Activated CD8-positive, alpha-beta memory T cell treated with anti-CD3 and anti-CD28 coated beads, Interleukin-2, amount 50 U/mL, for 24 hours (primary cell): ENCODE data around the gene TNS4.
"Not testable (repeated sequence)": the region's sequence is repeated elsewhere in the genome, so short reads cannot be mapped to it uniquely, and the experiment has no call there.

Experiments used
- DNase-seq: peaks from one replicate; pipeline ENCODE4 v3.0.0-alpha.2; 2020; ENCODE audit errors: extremely low read depth

TNS4 gene, protein sequence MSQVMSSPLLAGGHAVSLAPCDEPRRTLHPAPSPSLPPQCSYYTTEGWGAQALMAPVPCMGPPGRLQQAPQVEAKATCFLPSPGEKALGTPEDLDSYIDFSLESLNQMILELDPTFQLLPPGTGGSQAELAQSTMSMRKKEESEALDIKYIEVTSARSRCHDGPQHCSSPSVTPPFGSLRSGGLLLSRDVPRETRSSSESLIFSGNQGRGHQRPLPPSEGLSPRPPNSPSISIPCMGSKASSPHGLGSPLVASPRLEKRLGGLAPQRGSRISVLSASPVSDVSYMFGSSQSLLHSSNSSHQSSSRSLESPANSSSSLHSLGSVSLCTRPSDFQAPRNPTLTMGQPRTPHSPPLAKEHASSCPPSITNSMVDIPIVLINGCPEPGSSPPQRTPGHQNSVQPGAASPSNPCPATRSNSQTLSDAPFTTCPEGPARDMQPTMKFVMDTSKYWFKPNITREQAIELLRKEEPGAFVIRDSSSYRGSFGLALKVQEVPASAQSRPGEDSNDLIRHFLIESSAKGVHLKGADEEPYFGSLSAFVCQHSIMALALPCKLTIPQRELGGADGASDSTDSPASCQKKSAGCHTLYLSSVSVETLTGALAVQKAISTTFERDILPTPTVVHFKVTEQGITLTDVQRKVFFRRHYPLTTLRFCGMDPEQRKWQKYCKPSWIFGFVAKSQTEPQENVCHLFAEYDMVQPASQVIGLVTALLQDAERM

DNA sequence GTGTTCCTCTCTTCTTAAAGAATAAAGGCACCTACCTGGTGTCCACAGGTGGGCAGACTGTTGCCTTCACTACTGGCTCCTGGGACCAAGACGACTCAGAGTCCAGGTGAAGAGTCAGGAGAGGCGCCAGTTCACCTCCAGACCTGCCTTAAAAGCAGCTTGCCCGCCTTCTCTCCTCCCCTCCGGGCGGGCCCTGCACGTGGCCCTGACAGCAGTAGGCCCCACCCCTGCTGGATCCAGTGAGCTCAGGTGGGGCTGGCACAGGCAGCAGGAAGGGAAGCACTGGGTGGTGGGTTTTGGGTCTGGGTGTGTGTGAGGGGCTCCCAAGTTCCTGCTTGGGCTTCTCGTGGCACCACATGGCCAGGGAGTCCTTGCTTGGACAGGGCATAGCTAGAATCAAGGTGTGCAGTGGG lies at the start of gene TNS4:
TNS4 (minus strand) TSS at position 125 of the 413 bp plus-strand sequence. CDS start 5,198 bp downstream, outside the sequence.
- DNase-seq, result no peak

DNA sequence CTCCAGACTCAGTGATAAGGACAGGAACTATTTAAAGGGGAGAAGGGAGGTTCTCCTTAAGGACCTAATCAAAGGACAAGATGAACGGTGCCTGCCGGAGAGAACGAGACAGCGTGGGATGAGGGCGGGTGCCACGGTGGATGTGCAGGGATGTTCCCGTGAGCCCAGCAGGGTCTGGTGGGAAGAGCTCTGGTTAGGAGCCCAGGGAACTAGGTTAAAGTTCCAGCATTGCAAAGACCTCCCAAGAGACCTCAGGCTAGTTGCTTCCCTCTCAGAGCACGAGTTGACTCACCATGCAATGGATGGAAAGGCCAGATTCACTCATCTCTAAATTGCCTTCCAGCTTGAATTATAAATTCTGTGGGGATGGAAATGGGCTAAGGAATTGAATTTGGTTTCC lies 49.2 kb upstream of the TNS4 start:
- DNase-seq, result no peak

DNA sequence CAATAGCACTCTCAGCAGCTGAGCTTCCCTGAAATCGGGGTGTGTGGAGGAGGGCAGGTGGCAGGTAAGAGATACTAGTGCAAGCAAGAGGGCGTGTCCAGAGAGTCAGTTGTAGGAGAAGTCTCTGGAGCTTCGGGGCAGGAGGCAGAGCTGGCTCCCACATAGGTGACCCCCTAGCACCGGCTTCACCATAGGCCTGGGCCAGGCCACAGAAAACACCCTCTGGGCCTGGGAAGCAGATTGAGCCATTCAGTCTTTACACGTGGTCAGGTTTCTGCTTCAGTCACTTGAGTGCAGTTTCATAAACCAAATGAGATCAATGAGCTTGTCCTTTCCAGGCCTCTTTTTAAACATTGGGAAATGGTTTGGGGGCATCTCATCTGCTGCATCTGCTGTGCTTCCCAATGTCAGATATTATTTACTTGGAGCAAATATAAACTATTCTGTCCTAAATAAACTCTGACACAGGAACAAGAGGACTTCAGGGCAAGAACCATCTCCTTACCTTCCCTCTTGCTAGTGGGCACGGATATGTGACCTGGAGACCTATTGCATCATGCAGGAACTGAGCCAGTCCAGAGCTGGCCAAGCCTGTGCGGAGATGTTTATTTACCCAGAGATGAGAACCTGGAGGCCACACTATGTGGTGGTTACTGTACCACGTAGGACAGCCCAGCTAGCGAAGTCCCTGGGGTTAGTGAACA lies 47.7 kb upstream of the TNS4 start:
- no peak for DNase-seq

DNA sequence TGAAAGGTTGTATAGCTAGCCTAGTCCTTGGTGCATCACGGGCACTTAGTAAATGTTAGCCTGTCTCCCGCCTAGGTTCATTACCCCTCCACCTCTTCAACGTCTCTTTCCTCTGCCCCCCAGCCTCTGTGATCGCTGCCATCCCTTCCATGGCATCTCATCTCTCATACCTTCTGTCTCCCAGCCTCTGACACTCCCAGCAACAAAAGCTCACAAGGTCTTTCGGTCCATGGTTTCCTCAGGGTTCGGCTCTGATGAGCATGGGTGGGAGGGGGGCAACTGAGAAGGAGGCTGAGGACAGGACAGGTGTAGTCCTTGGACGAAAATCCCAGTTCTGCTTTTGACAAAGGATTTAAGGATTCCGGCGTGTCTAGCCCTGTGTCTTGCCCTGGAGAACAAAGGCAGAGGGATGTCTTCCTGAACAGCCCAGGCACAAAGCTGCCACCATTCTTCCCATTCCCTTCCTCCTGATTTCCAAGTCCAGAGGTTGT lies 47.1 kb upstream of the TNS4 start:
- no peak for DNase-seq

DNA sequence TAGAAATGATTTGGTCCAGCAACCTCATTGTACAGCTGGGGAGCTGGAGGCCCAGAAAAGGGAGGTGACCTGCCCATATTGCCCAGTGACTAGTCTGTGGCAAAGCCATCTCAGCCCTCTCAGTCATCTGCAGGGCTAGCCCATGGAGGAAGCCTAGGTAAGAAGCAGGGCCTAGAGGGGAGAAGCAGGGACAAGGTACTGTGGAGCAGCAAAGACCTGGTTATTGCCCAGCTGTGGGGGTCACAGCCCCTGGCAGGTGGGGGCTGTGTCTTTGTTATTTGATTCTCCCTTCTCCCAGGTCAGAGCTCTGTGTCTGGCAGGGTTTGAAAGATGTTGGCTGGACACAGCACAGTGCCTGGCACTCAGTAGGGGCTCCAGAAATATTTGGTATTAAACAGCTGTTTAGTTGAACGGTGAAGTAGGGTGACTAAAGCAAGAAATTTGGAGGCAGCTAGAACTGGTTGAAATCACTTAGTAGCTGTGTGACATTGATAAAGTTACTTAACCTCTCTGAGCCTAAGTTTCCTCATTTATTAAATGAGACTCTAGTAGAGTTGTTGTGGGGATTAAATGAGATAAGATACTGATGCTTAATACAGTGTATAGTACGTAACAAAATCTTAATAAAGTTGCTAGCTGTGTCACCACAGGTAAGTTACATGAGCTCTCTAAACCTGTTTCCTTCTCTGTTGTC lies 46.5 kb upstream of the TNS4 start:
- DNase-seq, result no peak

DNA sequence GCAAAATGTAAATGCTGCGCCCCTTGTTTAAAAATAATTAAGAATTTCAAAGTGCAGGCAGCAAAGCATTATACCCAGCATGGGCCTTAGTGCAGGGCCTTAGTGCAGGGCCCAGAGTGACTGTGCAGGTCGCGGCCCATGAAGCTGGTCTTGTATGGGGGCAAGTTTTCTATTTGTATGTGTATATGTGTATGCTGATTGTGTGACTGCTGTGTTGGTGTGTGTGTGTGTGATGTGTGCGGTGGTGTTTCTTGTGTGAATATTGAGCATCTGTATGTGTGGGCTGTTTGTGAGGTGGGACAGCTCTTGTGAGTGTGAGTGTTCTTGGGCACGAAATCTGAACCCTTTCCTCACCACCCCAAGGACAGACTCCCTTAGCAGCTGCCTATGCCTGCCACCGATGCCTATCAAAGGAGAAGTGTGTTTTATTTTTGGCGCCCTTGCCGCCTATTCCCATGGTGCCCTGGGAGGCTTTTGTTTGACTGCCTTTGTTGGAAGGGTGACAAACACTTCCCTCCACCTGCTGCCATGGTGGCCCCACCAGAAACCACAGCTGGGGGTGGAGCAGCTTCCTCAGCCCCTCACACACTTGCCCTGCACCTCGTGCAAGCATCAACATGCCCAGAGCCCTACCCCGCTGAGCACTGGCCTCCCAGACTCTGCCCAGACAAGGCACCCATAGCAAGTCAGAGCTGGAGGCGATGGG lies 45.8 kb upstream of the TNS4 start:
- peak; percentile 40 for DNase-seq

DNA sequence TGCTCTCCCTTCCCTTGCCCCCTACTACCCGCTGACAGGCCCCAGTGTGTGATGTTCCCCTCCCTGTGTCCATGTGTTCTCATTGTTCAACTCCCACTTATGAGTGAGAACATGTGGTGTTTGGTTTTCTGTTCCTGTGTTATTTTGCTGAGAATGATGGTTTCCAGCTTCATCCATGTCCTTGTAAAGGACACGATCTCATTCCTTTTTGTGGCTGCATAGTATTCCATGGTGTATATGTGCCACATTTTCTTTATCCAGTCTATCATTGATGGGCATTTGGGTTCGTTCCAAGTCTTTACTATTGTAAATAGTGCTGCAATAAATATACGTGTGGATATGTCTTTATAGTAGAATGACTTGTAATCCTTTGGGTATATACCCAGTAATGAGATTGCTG lies 45.1 kb upstream of the TNS4 start:
- not testable (repeated sequence) for DNase-seq

DNA sequence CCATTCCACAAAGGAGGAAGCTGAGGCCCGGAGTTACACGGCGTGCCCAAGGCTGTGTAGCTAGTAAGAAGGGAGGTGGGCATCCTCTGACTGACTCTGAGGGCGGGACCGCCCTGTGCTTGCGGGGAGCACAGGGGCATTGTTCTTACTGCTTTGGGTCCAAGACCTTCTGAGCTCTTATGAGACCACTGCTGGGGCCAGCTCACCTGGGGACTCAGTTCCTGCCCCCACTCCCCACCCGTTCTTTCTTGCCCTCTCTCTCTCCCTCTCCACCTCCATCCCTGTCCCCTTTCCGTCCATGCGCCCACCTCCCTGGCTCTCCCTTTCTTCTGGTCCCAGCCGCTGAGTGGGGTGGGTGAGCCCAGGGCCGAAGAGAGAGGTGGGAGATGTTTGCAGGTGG lies 44.2 kb upstream of the TNS4 start:
- no peak for DNase-seq

DNA sequence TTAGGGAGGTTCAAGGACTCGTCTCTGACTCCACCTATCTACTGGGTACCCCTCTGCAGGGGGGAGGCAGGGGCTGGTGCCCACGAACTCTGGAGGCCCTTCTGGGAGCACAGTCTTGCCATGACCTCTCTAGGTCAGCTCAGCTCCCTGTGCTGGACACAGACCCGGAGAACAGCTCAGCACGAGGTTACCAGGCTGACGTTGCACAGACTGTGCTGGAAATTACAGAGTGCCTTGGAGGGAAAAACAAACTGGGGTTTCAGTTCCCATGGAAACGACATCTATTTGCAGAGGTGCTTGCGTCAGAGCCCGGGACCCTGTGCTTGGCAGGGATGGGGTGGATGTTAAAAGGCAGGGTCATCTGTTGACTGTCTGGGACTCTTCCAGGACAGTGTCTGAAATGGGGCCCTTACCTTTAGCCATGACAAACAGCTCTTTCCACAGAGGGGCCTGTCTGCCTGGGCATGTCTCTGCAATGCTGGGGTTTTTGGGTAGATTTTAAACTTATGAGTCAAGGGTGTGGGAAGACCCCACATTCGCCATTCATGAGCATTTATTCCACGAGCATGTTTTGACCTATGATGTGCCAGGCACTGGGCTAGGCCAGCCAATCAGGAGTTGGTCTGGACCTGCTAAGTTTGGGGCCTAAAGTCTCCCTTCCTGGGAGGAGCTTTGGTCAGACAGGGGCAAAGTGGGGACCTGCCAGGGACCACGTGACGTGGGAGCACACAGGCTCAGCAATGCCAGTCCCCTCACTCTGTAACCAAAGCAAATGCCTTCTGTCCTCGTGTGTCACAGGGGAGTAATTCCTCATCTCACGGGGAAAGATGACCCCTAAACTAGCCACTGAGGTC lies 41.4 kb upstream of the TNS4 start:
- DNase-seq, result no peak

DNA sequence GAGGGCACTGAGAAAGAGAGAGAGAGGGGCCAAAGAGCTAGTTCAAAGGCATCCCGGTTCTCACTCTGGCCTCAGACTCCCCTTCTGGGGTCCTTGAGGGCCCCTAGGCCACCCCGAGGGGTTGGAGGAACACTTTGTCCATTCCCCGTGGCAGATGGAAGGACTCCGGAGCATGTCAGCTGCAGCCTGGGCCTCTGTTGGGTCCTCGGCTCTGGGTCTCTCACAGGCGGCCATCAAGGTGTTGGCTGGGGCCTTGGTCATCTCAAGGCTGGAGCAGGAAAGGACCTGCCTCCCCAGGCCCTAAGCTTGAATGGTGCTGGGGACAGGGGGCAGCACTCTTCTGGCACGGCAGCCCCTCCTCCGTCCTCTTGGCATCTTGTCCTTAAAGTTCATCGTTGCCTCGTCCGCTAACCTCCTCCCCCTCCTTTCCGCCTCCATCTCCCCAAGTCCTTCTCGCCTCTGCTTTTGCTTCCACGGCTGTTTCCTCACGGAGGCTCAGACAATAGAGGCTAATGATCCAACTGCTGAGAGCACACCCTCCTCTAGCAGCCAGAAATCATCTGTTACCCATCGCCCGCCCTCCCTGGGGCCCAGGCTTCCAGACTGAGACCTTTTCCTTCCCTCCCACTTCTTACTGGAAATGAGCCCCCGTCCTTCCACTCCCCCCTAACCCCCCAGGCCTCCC lies 40.6 kb upstream of the TNS4 start:
- DNase-seq, result no peak

DNA sequence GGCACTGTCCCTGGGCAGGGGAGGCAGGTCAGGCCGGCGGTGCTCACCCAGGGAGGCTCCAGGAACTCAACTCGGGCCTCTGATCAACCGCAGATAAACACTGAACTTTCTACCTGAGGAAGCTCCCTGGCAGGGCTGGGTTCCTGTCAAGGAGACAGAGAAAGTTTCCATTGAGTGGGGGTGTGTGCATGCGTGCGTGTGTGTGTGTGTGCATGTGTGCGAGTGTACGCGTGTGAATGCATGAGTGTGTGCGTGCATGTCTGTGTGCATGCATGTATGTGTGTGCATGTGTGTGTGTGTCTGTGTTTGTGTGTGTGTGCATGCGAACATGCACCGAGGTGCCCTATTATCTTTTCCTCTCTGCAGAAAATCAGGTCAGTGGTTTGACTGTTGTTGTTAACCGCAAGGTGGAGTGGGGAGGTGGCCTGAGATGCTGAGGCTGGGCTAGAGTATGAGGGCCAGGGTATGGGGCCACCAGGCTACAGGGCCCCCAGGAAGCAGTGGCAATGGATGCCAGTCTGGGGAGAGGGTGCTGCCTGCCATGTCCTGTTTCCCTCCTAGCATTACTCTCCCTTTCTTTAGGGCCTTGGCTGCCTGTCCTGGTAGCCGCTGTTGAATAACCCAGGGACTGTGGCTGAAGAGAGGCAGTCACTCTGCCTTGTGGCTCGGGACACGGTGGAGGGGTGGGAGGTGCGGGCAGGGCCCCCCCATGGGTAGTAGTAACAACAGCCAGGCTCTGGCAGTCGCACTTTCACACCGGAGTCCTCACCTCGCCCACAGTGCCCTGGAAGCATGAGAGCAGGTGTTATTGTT lies 39.8 kb upstream of the TNS4 start:
- DNase-seq, result peak; percentile 37

DNA sequence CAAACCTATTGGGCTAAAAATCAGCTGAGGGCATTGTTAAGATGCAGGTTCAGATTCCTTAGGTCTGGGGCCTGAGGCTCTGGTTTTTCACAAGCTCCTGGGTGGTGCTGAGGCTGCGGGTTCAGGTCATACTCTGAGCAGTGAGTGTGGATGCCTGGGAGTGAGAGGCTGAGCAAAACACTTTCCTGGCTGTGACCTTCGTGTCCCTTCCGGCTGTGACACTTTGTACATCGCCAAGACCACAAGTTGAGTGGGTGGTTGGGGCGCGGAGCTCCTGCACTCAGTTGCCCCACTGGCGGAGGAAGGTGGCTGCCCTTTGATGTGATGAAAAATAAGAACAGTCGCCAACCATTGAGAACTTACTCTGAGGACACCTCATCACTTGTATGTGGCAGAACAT lies 39.0 kb upstream of the TNS4 start:
- no peak for DNase-seq

DNA sequence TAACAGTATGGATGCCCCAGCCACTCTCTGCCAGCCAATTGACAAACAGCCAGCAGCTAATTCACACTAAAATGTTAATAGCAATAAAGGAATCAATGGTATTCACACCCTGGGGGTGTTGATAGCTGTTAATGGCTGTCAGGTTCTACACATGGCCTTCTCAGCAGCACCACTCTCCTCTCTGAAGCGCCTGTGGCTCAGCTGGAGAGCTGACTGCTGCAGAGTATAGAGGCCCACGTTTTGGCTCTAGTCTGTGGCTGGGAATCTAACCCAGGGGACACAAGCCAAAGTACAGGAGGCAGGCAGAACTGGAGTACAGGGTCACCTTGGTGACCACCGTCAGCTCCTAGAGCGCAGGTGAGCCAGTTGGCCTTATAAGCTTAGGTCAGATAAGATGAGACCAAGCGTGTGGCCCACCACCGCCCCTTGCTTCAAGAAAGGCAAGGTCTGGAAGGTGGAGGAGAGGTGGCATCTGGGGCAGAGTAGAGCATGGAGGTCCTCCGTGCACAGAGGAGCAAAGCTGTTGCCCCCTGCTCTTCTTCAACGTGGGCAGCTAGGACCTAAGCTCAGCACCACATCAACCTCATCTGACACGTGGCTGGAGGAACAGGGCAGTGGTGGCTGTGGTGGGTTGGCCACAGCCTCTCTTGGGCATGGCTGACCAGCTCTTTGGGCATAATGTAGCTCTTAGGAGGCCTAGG lies 38.4 kb upstream of the TNS4 start:
- DNase-seq, result no peak

DNA sequence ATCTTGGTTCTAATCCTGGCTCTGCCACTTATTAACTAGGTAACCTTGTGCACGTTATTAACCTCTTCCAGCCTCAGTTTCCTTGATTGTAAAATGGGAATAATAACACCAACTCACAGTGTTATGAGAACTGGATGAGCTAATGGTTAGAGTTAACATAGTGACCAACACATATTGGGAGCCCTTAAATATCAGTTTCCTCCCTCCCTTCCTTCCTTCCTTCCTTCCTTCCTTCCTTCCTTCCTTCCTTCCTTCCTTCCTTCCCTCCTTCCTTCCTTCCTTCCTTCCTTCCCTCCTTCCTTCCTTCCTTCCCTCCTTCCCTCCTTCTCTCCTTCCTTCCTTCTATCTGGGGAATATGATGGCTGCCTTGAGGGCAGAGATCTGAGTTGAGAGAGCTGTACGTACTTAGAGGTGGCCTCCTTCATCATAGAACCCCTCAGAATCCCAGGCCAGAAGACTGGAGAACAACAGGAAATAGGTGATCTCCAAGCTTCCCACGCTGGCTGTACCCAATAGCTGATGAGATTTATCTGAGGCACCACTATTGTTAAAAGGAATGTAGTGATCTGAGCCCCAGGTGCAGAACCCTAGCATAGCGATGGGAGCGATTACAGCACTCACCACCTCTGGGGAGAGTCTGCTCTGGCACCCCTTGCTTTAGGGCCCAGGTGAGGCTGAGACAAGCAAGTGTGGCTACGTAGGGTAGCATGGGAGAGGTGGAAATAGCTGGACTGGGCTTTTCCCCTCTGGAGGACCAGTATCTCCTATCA lies 37.7 kb upstream of the TNS4 start:
- DNase-seq, result no peak

DNA sequence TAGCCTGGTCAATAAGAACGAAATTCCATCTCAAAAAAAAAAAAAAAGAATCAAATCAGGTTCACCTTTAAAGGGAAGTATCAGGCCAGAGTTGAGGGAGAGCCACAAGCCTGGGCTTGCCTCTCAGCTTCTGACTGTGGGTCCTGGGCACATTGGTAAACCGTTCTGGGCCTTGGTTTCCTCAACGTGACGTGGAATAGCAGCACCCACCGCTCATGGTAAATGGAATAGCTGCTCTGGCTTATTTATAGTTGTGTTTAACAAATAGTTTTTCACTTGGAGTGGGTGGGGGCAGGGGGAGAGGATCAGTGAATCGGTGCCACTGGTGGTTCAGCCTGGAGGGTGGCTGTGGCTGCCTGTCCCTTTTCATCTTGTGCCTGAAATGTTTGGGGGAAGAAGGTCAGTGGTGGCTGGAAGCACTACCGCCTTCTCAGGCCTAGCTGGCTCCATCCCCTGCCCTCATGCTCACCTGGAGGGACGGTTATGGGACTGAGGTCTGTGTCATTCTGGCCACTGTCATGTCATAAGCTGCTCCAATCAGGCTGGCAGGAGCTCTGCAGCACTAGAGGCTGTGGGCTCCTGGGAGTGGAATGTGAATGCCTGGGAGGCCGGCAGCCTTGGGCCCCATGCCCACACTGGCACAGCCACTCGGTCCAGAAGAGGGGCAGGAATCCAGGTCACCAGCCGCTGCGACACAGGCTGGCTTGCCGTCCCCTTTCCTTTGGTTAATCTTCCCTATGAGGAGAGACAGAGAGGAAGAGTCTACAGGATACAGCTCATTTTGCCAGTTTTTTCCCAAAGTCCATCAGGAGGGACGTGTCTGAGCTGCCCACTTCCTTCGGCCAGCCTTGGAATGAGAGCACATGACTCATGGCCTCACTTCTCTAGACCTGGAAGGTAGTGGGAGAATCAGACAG lies 36.9 kb upstream of the TNS4 start:
- DNase-seq, result no peak
